H9 (cell line): ENCODE results near the gene RANGAP1. TPM values are rescaled to one million over a fixed set of nuclear protein-coding genes. Genes with fewer than 3 reads are reported as not detected.
A peak's percentile ranks its signal among the peaks of the same experiment; 100 is the strongest.

Experiments used
- DNase-seq: peaks from one replicate; pipeline ENCODE4 v3.0.0-alpha.2; 2017
- H2AFZ ChIP-seq: one replicate; pipeline ENCODE4 v1.6.1; 2013; ENCODE audit warnings: mild to moderate bottlenecking, low read length, control low read depth, moderate library complexity
- H2AK5ac ChIP-seq: 2 replicates; pipeline ENCODE4 v1.6.1; 2013; ENCODE audit warnings: low read length, control low read depth, mixed read lengths; ENCODE audit not compliant: insufficient read length
- H2BK120ac ChIP-seq: one replicate; pipeline ENCODE4 v1.6.1; 2013; ENCODE audit warnings: low read depth, mild to moderate bottlenecking, low read length, control low read depth, inconsistent platforms; ENCODE audit not compliant: poor library complexity, severe bottlenecking
- H2BK12ac ChIP-seq: 2 replicates; pipeline ENCODE4 v1.6.1; 2013; ENCODE audit warnings: low read length, control low read depth, mixed read lengths, low read depth; ENCODE audit not compliant: insufficient read length
- H2BK15ac ChIP-seq: 2 replicates; pipeline ENCODE4 v1.6.1; 2013; ENCODE audit warnings: low read depth, low read length, control low read depth
- H2BK20ac ChIP-seq: one replicate; pipeline ENCODE4 v1.6.1; 2013; ENCODE audit warnings: low read depth, mild to moderate bottlenecking, low read length, control low read depth, inconsistent platforms; ENCODE audit not compliant: poor library complexity, severe bottlenecking
- H2BK5ac ChIP-seq: 2 replicates; pipeline ENCODE4 v1.6.1; 2013; ENCODE audit warnings: low read length, control low read depth, mixed read lengths; ENCODE audit not compliant: insufficient read length
- H3K14ac ChIP-seq: 2 replicates; pipeline ENCODE4 v1.6.1; 2013; ENCODE audit warnings: low read length, control low read depth; ENCODE audit not compliant: insufficient read depth
- H3K18ac ChIP-seq: 2 replicates; pipeline ENCODE4 v1.6.1; 2013; ENCODE audit warnings: low read depth, mild to moderate bottlenecking, mixed read lengths, low read length, control low read depth; ENCODE audit not compliant: insufficient read length
- H3K23ac ChIP-seq: 2 replicates; pipeline ENCODE4 v1.6.1; 2013; ENCODE audit warnings: low read length, control low read depth, mixed read lengths, low read depth; ENCODE audit not compliant: insufficient read length
- H3K23me2 ChIP-seq: 2 replicates; pipeline ENCODE4 v1.6.1; 2013; ENCODE audit warnings: low read depth, mild to moderate bottlenecking, mixed read lengths, low read length, control low read depth; ENCODE audit not compliant: insufficient read length, poor library complexity, severe bottlenecking
- H3K27ac ChIP-seq: 2 replicates; pipeline ENCODE4 v1.5.1; 2013; ENCODE audit warnings: low read length, control low read depth, mixed read lengths, low read depth; ENCODE audit not compliant: insufficient read length
- H3K27me3 ChIP-seq: 2 replicates; pipeline ENCODE4 v1.6.1; 2013; ENCODE audit warnings: low read length, control low read depth, inconsistent platforms; ENCODE audit not compliant: insufficient read depth
- H3K4ac ChIP-seq: 2 replicates; pipeline ENCODE4 v1.6.1; 2013; ENCODE audit warnings: low read depth, mild to moderate bottlenecking, control low read depth, inconsistent platforms, low read length, moderate library complexity
- H3K4me1 ChIP-seq: 2 replicates; pipeline ENCODE4 v1.6.1; 2013; ENCODE audit warnings: low read length, control low read depth, inconsistent platforms; ENCODE audit not compliant: insufficient read depth
- H3K4me2 ChIP-seq: 2 replicates; pipeline ENCODE4 v1.6.1; 2013; ENCODE audit warnings: low read length, control low read depth, mixed read lengths; ENCODE audit not compliant: insufficient read length, insufficient read depth
- H3K56ac ChIP-seq: 2 replicates; pipeline ENCODE4 v1.6.1; 2013; ENCODE audit warnings: low read depth, mild to moderate bottlenecking, mixed read lengths, low read length, control low read depth; ENCODE audit not compliant: insufficient read length
- H3K79me1 ChIP-seq: 2 replicates; pipeline ENCODE4 v1.6.1; 2013; ENCODE audit warnings: low read depth, mild to moderate bottlenecking, moderate library complexity, low read length, control low read depth, inconsistent platforms; ENCODE audit not compliant: insufficient read depth, poor library complexity, severe bottlenecking
- H3K79me2 ChIP-seq: 2 replicates; pipeline ENCODE4 v1.6.1; 2013; ENCODE audit warnings: low read length, control low read depth, inconsistent platforms; ENCODE audit not compliant: insufficient read depth
- H3K9ac ChIP-seq: 2 replicates; pipeline ENCODE4 v1.6.1; 2013; ENCODE audit warnings: low read length, control low read depth, mixed read lengths; ENCODE audit not compliant: insufficient read length; ENCODE audit errors: extremely low read depth
- H3K9me3 ChIP-seq: one replicate; pipeline ENCODE4 v1.6.1; 2013; ENCODE audit warnings: low read depth, low read length, inconsistent platforms; ENCODE audit not compliant: control insufficient read depth
- H3T11ph ChIP-seq: one replicate; pipeline ENCODE4 v1.6.1; 2013; ENCODE audit warnings: mild to moderate bottlenecking, low read length, control low read depth, inconsistent platforms
- H4K20me1 ChIP-seq: one replicate; pipeline ENCODE4 v1.6.1; 2013; ENCODE audit not compliant: control insufficient read depth, insufficient read length, insufficient read depth
- H4K5ac ChIP-seq: 2 replicates; pipeline ENCODE4 v1.6.1; 2013; ENCODE audit warnings: low read depth, mild to moderate bottlenecking, mixed read lengths, low read length, control low read depth; ENCODE audit not compliant: insufficient read length
- H4K8ac ChIP-seq: replicated peaks from 2 replicates; pipeline ENCODE4 v1.6.1; 2013; ENCODE audit warnings: low read length, control low read depth, mixed read lengths, low read depth; ENCODE audit not compliant: insufficient read length
- H4K91ac ChIP-seq: 2 replicates; pipeline ENCODE4 v1.6.1; 2013; ENCODE audit warnings: low read depth, mild to moderate bottlenecking, moderate library complexity, mixed read lengths, low read length, control low read depth; ENCODE audit not compliant: insufficient read length
- H3K27ac Mint-ChIP-seq, 3 experiments: 2 replicates in 2 of 3; 3 replicates in 1 of 3; pipeline ENCODE4 v1.8.0; 2020 to 2021; ENCODE audit warnings: mixed read lengths in 3 of 3, mild to moderate bottlenecking in 1 of 3, moderate library complexity in 1 of 3
- H3K27me3 Mint-ChIP-seq: 2 replicates; pipeline ENCODE4 v1.8.0; 2021; ENCODE audit warnings: low read depth, mild to moderate bottlenecking, moderate library complexity, mixed read lengths
- H3K36me3 Mint-ChIP-seq, 3 experiments: 2 replicates in 2 of 3; 3 replicates in 1 of 3; pipeline ENCODE4 v1.8.0; 2020 to 2021; ENCODE audit warnings: low read depth in 3 of 3, mixed read lengths in 3 of 3; ENCODE audit not compliant: insufficient read depth in 1 of 3
- H3K4me1 Mint-ChIP-seq, 2 experiments: 2 replicates each; pipeline ENCODE4 v1.8.0; 2020; ENCODE audit warnings: mixed read lengths in 2 of 2
- H3K4me3 Mint-ChIP-seq, 2 experiments: 2 replicates in 1 of 2; 3 replicates in 1 of 2; pipeline ENCODE4 v1.8.0; 2020 to 2021; ENCODE audit warnings: mild to moderate bottlenecking in 2 of 2, mixed read lengths in 2 of 2, moderate library complexity in 1 of 2
- H3K9me3 Mint-ChIP-seq, 2 experiments: 2 replicates in 1 of 2; 3 replicates in 1 of 2; pipeline ENCODE4 v1.8.0; 2020; ENCODE audit warnings: mild to moderate bottlenecking in 2 of 2, mixed read lengths in 2 of 2, moderate library complexity in 1 of 2
- CTCF ChIP-seq: fragments of 200-600 bp; sonication (generic); conservative IDR thresholded peaks from 3 replicates; pipeline ENCODE4 v1.8.0; 2021; ENCODE audit warnings: antibody characterized with exemption, mild to moderate bottlenecking
- WGBS: extraction: QIAGEN DNeasy Blood & Tissue Kit; methylation state at CpG from one replicate; pipeline ENCODE4 v1.1.7; 2013; ENCODE audit warnings: missing lambda C conversion rate, low lambda C conversion rate, mixed read lengths; ENCODE audit not compliant: insufficient read length; ENCODE audit errors: extremely low coverage; 5-methylcytosine and 5-hydroxymethylcytosine counted together
- total RNA-seq: library from RNA; stranded (reverse); gene quantifications from 2 replicates; pipeline ENCODE4 v1.2.1, GENCODE V29; 2021

Gene RANGAP1
- total RNA-seq, 1 experiment from 2014 or later = 130 TPM

GRCh38 chr22:41308054-41308453 lies 22.1 kb upstream of the RANGAP1 start:
- Histone ChIP-seq H2BK20ac (no peak overlapping the region), H3K23ac (no peak overlapping the region), H3K23me2 (no peaks in the 10 kb centered on the region), H3K56ac (no peak overlapping the region), H4K8ac (no peak overlapping the region), H2BK5ac (no peak overlapping the region), H3K9me3 (no peaks in the 10 kb centered on the region), H3K27me3 (no peaks in the 10 kb centered on the region), H3K79me1 (peaks cover 4% of the 10 kb centered on the region), H3K4me2 (no peak overlapping the region), H2BK12ac (no peak overlapping the region), H2AFZ (no peak overlapping the region), H4K5ac (no peak overlapping the region), H3K9ac (peak overlapping the region; percentile 6), H2BK120ac (no peak overlapping the region), H3K14ac (no peak overlapping the region), H3K79me2 (peaks cover 22% of the 10 kb centered on the region; the same call in 1 of the 2 replicates), H2BK15ac (no peak overlapping the region), H3K4me1 (peaks cover 4% of the 10 kb centered on the region; the same call in 1 of the 2 replicates), H4K91ac (no peak overlapping the region), H2AK5ac (no peak overlapping the region), H4K20me1 (no peaks in the 10 kb centered on the region), H3K4ac (no peak overlapping the region), H3K27ac (no peak overlapping the region), H3T11ph (no peak overlapping the region), H3K18ac (no peak overlapping the region)
- Mint-ChIP-seq H3K27ac (peak overlapping the region; percentile 79 to 93 (median 84); a peak in 4 of 7 replicates), H3K36me3 (peaks cover 4 to 41% (median 35%) of the 10 kb centered on the region in 3 experiments; a peak in 6 of 7 replicates), H3K4me1 (peaks cover 26 to 32% of the 10 kb centered on the region in 2 experiments), H3K9me3 (no peaks in the 10 kb centered on the region; a peak in 1 of 5 replicates), H3K27me3 (no peaks in the 10 kb centered on the region), H3K4me3 (no peak overlapping the region)
- no CpG with 5 or more reads among the region's 3 CpGs for WGBS
- DNase-seq = no peak
- TF ChIP-seq CTCF = no peak
